C4-2B (cell line): Measurements from ENCODE around the gene FGD5.

Source experiments
- H3K27ac ChIP-seq: fragments of 450-650 bp; 2 replicates; pipeline ENCODE4 v1.5.1; 2017
- CTCF ChIP-seq: fragments of 450-650 bp; conservative IDR thresholded peaks from 2 replicates; pipeline ENCODE4 v1.5.1; 2017; ENCODE audit warnings: mild to moderate bottlenecking
- ZFX ChIP-seq: fragments of 450-650 bp; IDR thresholded peaks from 2 replicates; pipeline ENCODE4 v1.6.1; 2017

The FGD5 gene

GRCh38 chr3:14935592-14936345 is 117.0 kb downstream of the FGD5 start:
- no peak overlapping the region for H3K27ac ChIP-seq
- no peak for TF ChIP-seq CTCF
- TF ChIP-seq ZFX, result no peak

GRCh38 chr3:14938954-14939353 is 120.2 kb downstream of the FGD5 start:
- no peak overlapping the region for H3K27ac ChIP-seq
- TF ChIP-seq ZFX (no peak), CTCF (no peak)

- TF ChIP-seq CTCF, result no peak
- no peak for TF ChIP-seq ZFX
- no peak overlapping the region for H3K27ac ChIP-seq
Observed at GRCh38 chr3:14941871-14942270, 123.1 kb downstream of the FGD5 start.

GRCh38 chr3:14943042-14943441 is 124.3 kb downstream of the FGD5 start:
- TF ChIP-seq CTCF (no peak), ZFX (no peak)
- H3K27ac ChIP-seq, result no peak overlapping the region

GRCh38 chr3:14946236-14946635 is 127.5 kb downstream of the FGD5 start:
- TF ChIP-seq CTCF, result no peak
- no peak for TF ChIP-seq ZFX
- H3K27ac ChIP-seq, result no peak overlapping the region

GRCh38 chr3:14946739-14947099 is 128.0 kb downstream of the FGD5 start:
- H3K27ac ChIP-seq, result peak overlapping the region; percentile 86

More at GRCh38 chr3:14946739-14947099, 128.0 kb downstream of the FGD5 start:
- TF ChIP-seq CTCF, result no peak
- no peak for TF ChIP-seq ZFX
